ENCODE data around the gene SESTD1.

Gene SESTD1

DNA sequence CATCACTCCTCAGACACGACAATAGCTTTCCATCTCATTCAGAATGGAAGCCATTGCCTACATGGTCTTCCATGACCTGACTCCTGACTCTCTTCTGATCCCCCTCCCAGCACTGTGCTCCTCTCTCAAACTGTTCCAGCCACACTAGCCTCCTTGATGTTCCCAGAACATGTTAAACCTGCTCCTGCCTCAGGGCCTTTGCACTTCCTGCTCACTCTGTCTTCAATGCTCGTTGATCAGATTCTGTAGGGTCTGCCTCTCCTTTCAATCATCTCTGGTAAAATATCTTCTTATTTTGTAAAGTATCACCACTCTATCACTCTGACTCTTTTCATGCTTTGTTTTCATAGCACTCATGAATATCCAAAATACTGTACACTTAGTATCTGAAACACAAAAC is 84.9 kb downstream of the SESTD1 start:
- DNase-seq = no peak

DNA sequence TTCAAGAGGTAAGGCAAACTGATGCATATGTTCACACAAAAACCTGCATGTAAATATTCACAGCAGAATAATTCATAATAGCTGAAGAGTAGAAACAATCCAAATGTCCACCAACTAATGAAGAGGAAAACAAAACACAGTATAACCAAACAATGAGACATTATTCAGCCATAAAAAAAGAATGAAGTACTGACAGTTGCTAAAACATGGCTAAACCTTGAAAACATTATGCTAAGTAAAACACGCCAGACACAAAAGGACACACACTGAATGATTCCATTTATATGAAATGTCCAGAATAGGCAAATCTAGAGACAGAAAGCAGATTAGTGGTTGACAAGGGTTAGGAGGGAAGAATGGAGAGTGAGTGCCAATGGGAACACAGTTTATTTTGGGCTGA is 86.9 kb downstream of the SESTD1 start:
- DNase-seq = no peak

DNA sequence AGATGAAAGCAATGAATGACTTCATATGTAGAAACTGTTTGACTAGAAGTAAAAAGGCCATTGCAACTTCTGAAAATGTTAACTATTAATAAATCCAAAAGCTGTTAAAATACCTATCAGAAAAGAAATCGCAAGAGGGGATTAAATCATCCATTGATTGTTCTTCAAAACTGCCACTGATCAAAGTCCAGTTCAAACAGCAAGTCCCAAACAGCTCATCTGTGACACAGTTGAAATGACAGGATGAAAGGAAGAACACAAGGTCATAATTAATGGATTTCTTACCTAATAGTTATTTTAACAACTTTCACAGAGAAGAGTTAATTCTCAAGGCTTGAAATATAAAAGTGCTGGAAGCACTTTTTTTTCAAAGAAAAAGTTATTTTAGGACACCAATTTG is 90.4 kb downstream of the SESTD1 start:
- no peak for DNase-seq

DNA sequence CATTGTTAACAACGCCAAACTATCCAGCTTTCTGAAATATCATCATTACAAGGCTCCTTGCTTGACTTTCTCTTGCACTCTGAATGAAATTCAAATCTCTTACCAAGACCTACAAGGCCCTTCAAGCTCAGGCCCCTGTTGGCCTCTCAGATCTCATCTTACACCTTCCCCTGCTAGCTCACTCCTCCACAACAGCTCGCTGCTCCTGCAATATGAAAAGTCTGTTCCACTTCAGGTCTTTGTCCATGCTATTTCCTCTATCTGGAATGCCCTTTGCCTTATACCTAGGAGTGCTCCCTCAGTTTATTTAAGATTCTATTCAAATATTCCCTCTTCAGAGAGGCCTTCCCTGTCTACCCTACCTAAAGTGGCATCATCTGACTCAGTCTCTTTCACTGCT is 91.7 kb downstream of the SESTD1 start:
- no peak for DNase-seq

DNA sequence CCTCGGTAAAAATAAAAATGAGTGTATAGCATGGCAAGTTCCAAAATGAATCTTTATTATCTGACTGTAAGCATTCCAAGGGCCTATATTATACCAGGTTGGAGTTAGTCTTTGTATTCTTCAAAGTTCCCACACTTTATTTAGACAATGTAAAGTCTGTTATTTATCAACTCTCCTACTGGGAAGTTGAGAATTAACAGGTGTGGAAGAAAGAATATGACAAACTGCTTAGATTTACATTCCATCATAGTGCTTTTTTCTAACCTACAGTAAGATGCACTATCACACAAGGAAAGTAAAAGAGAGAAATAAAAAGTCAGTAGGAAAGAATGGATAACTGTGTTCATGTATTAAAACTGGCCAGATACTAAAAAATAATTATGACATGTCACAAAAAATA is 93.3 kb downstream of the SESTD1 start:
- no peak for DNase-seq

DNA sequence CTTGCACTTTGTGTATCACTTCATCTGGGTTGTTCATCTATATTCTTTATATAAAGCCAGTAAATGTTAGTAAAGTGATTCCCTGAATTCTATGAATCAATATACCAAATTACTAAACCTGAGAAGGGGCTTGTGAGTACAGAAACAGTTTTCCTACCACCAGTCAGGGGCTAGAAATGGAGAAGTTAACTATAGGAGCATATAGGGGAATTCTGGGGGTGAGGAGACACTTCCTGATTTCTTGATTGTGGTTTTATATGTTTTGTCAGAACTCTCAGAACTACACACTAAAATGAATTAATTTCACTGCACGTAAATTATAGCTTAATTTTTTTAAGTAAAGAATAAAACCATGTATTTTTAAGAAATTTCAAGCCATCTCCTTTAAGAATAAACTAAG is 93.7 kb downstream of the SESTD1 start:
- no peak for DNase-seq

DNA sequence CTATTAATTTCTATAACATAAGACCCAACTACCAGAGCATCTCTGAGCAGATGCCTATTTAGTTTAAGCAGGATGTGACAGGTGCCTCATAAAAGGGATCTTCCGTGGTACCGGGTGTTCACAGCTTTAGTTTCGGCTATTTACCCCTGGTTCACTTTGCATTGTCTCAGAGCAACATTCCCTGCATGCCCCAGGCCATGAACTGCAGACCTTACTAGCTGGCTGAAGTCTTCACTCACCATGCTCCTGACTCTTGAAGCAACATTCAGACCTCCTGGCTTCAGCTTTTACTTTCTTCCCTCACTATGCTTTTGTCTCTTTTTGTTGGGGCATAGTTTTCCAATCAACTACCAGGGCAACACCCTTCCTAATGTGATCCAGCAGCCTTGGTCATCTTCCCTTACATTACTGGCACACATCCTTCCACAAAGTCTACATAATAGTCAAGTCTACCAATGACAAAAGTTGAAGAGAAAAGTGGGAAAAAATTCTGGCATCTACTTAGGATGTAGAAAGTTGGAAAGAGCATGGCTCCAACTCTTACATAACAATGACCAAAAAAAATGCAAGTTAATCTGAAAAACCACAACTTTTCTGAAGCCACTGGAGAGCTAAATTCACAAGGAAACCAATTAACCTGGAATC is 99.2 kb downstream of the SESTD1 start:
- no peak for DNase-seq

DNA sequence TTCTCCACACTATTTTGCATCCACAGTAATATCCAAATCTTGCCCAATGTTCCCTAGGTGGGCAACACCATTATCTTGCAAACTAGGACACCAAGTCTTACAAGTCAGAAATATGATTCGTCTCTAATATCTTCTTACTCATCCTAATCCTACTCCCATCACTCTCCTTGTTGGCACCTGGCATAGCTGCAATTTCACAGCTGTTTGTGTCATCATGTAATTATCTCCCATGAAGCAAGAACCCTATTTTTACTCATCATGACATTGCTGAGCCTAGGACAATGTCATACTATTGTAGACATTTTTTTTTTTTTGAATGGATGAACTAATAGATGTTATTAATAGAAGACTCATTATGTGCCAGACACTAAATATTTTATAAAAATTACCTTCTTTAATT is 123.4 kb downstream of the SESTD1 start:
- no peak for DNase-seq

DNA sequence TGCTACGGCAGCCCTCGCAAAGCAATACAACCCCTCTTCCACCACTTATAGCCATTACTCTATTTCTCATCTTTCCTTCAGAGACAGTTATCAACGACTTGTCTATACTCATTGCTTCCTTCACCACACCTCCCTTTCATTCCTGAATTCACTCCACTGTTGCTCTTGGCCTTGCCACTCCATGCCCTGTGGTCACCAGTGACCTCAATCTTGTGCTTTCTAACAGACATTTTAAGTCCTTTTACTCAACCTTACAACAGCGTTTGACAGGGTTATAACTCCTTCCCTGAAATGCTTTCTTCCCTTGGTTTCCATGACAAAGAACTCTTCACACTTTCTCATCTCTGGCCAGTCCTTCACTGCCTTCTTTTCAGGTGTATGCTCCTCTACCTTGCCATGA is 124.1 kb downstream of the SESTD1 start:
- no peak for DNase-seq

DNA sequence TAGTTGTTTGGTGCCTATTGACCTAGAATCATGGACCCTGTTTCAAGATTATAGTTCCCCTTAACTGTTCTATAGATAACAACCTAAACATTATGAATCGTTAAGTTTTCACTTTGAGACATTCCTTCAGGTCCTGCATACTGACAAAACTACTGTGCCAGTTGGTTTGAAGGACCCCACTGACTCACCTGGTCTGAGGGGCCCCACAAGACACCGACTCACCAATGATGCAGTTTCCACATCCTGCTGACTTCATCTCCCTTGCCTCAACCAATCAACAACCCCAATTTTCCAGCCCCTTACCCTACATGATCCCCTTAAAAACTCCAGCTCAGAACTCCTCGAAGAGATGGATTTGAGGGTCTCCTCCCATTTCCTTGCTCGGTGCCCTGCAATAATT is 125.1 kb downstream of the SESTD1 start:
- no peak for DNase-seq

DNA sequence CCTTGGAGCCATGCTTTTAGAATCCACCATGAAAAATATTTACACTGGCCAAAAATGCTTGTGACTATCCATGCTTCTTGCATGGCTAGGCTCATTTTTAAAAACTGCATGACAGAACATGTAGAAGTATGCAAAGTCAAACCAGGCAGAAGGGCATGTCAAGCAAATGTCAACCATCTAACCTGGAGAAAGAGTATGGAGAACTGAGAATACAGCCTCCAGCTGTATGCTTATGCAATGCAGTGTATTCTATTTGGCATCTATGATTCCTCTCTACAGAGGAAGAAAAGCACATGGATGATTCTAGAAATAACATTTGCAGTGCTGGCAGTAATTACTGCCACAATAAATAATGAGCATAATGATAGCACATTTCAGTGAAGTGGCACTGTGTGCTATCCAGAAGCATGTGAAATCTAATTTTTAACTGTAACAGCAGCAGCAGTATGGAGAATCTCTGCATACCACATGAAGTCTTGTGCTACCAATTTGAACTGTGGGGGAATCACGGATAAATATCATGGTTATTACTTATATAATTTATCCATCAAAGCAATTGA is 127.4 kb downstream of the SESTD1 start:
- DNase-seq = no peak

DNA sequence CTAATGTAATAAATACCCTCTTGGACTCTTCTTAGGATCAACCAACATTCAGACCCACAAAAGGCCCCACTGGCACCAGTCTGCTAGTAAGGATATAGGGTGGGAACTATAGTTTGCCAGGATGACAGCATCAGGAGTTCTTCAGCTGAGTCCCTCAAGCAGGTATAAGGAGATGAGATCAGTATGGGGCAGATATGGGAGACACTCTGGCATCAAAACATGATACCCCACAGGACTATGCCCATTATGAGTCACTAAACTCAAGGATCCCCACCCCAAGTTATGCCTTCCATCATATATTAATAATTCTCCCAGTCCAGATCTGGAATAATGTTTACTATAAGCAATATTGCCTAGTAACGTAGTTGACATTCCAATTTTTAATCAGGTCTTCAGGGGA is 131.6 kb downstream of the SESTD1 start:
- DNase-seq = no peak

DNA sequence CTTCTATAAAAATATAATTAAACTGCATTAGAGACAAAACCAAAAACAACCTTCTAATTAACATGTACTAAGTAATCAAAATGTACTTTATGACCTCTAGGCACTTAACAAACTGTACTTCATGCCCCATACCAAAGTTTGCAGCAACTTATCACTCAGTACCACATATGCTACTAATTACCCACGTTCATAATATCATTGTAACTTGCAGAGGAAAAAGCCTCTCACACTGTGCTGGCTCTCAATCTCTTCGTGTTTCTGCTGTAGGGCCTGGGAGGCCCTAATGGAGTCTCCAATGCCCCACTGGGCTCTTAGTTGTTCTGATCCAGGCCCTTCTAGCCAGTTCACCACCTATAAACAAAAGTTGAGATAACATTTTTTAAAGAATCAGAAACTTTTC is 132.6 kb downstream of the SESTD1 start:
- no peak for DNase-seq

DNA sequence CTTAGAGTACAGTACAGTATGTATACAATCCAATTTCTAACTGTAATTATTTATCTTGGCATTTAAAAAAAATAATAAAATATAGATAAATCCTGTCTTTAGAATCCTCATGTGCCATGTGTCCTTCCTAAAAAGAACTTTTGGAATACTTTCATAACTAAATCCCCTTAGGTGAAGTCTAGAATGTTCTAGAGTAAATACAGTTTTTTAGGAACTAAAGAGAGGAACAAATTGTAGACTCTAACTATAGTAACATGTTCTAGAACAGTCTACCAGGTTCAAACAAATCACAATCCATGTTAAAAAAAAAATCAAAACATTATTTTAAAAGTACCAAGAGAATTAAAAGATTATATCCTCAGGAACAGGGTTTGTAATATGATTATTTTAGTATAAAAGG is 134.1 kb downstream of the SESTD1 start:
- DNase-seq = no peak

DNA sequence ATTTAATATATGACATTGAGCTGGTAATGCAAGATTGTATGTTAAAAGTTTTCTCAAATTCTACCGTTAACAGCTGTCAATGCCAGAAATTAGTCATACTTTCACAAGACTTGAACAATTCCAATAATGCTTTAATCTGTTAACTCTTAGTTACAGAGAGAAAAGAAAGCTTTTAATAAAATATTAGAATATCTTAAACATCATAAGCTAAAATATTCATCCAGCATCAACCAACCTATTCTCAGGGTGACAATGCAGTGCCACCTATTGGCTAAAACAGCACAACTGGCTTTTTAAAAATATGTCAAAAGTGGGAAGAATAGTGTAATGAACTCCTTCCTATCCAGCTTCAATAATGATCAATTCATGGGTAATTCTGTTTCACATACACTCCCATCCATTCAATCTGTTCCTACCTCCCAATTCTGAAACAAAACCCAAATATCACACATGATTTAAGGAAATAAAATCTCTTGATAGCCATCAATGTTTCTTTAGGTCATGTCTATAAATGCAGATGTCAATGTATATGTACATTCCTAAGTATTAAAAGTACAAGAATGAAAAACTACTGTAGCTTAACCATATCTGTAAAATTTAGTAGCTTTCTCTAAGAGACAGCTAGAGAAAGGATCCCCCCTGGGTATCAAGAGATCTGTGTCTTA is 134.9 kb downstream of the SESTD1 start:
- no peak for DNase-seq

DNA sequence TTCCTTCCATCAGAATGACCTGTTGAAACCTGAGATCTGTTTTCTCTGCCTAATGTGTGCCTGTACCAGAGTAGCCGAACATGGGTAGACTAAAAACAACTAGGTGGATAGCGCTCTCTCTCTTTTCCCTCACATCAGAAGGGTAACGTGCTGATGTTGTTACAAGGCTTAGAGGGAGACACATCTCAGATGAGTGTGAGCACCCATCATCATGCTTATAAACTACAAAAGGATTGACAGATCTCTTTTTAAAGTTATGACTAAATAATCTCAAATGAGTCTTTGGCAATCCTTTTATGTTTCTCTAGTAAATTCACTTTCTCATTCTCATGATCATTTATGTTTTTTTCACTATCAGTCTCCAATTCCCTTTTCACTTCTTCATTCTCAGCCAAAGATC is 139.2 kb downstream of the SESTD1 start:
- DNase-seq = no peak

DNA sequence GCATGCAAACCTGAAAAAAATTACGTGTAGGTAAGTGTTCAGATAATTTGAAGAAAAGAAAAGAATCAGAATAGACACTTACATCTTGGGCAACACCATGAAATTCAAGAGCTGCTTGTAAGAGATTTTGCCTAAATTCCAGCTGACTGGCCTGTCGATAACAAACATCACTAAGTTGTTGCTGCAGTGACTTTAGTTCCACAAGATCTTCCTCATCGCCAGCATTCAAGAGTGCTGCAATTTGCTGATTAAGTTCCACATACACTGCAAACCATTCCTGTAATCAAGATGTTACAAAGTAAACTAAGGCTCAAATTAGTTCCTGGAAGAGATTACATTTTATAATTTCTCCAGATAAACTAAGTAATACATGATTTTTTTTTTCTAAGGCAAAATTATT is 140.3 kb downstream of the SESTD1 start:
- no peak for DNase-seq

DNA sequence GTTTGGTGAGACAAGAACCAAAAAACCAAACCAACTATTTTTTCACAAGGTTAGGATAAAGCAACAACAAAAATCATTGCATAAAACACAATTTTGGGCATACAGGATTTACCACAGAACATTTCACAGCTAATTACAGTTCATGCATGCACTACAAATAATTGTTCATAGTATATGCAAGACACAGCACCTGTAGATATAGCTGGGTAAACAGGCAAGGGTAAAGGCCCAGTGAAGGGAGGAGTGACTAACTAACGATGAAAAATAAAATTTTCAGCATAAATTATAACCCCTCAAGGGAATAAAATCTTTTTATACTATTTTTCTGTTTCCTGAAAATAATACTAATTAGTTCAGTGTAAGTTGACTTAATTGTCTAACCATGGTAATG is 141.4 kb downstream of the SESTD1 start:
- DNase-seq = no peak

DNA sequence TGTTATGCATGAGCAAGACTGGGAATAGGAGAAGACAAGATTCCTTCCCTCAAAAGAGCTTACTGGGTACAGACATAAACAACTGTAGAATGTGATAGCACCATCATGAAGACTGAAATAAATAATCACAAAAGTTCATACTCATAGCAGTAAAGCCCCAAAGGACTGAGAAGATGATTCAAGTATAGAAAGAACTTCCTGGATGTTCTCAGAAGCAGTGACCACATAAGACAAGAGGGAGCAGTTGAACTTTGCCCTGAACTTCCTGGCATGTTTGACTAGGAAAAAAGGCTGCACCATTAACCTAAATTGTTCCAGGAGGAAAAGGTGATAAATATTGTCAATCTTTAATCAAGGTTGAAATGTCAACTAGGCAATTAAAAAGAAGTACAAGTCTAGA is 156.9 kb downstream of the SESTD1 start:
- no peak for DNase-seq

DNA sequence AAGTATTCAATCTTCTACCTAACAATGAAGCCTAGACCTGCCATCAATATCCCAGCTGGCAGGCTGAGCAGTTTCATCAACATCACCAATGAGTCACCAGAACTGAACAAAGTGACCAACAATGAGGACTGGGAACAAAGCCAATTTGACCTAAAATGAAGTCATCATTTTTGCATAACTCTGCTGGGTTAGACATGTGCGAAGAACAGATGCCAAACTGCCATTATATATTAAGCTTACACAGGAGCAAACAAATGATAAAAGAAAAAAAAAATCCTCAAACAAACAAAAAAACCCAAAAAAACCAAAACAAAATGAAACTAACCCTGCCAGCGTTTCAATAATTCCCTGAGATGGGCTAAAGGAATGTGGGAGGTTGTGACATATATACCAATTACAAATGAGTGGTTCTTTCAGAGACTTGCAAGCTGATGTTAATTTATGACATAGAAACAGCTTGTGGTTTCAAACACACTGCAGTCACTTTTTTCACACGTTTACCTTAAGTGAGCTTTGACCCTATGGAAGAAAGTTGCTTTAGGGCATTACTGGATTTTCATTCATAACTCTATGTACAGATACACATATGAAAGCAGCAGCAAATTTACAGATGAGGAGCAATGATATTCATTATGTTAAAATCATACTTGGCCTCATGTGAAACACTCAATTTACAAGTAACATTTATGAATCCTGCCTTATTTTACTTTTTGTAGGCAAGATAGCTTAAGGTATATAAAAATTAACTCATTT is 157.8 kb downstream of the SESTD1 start:
- no peak for DNase-seq

DNA sequence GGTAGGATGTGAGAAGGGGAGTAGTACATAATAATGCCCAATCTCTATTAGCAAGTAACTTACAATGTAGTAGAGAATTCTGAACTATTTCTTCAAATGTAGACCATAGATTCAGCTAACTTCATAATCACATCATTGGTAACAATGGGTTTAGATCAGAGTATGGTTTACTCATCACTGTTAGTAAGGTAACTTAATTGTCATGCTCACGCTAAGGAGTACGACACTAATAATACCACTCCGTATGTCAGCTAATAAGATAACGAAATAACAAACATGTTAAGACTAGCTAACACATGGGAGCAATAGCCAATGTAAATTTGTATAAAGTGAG is 158.3 kb downstream of the SESTD1 start:
- no peak for DNase-seq

DNA sequence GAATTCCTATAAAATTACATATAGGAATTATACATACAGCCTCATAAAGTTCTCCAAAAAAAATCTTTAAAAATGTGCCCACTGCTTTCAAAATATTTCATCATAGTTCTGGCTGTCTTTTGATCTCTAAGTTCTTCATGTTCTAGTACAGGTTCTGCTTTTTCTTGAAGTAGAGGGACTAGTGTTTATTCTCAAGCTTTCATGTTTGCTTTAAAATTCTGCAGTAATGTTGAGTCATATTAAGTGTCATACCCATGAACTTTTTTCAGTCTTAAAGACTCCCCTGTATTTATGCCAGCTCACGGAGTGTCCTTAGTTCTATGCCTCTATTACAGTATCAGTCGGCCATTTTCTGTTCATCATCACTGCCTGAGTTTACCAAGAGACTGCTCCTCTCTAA is 159.9 kb downstream of the SESTD1 start:
- DNase-seq = no peak

DNA sequence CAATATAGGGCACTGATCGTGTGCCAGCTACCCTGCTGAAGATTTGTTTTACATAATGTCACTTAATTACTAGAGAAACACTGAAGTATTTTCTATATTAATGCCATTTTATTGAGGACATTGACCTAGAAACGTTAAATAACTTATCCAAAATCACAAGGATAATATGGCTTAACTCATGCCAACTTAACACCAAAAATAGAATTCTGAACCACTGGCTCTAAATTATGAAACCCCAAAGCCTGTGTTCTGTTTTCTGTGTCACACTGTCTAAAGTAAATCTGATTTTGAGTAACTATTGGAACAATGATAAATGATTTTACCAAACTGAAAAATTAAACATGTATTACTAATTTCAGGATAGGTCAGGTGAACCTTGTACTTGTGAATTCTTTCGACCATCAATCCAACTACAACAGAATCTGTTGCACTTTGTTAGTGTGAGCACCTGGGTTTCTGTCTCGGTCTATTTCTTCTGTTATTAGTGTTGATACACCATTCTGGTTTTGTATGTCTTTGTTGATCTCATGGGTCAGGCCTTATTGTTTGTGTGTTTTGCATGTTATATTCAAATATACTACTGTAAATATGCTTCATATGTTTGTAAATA is 166.4 kb downstream of the SESTD1 start:
- no peak for DNase-seq

DNA sequence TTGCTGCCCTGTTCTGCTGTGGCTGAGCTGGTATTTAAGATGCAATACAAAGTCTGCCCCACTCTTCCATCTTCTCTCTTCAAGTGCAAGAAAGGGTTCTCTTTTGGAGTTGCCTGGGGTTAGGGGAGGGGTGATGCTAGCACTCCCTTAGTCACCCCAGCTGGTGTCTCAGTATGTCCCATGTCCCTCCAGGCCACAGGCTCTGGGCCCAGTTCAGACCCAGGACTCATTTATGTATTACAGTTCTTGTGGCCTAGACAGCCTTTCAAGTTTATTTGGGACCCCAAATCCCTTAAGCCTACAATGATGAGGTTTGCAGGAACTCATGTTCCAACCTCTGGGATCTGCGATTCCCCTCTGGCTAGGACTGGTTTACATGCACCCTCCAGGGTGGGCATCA is 167.5 kb downstream of the SESTD1 start:
- no peak for DNase-seq
